Myometrial cell (primary cell): ENCODE results near the gene OR5AR1. TPM values are rescaled to one million over a fixed set of nuclear protein-coding genes. Genes with fewer than 3 reads are reported as not detected.

Experiments used
- total RNA-seq: library from RNA; depleted of rRNA; stranded (reverse); fragments of >200 nt; gene quantifications from 2 replicates; pipeline ENCODE4 v1.2.3, GENCODE V29; 2015

The OR5AR1 gene
- total RNA-seq, result not detected in 2 replicates

GRCh38 chr11:56663386-56663785 lies at the start of gene OR5AR1:
TSS of gene OR5AR1 (plus strand) at chr11:56663686. CDS start at chr11:56663686, 0 bp downstream.

GRCh38 chr11:56642339-56642738 lies 21.1 kb upstream of the OR5AR1 start, which contains the start of gene OR5AP2:
TSS of gene OR5AP2 (minus strand) at chr11:56642439. CDS start at chr11:56642439, 0 bp downstream.

GRCh38 chr11:56698795-56699194 lies 35.3 kb downstream of the OR5AR1 start, which contains the start of gene OR9G1:
TSS of gene OR9G1 (plus strand) at chr11:56699095. CDS start at chr11:56700388, 1,293 bp downstream.

Other genes with a start within 250 kb of the OR5AR1 start
- gene OR5M3, start 190.3 kb upstream of the OR5AR1 start, total RNA-seq, result not detected in 2 replicates
- not detected in 2 replicates for gene OR5M8, start 172.3 kb upstream of the OR5AR1 start, total RNA-seq
- not detected in 2 replicates for gene OR5M11, start 120.4 kb upstream of the OR5AR1 start, total RNA-seq
- gene OR5M10, start 86.0 kb upstream of the OR5AR1 start, total RNA-seq, result not detected in 2 replicates
- gene OR5M1, start 48.8 kb upstream of the OR5AR1 start, total RNA-seq, result not detected in 2 replicates
- not detected in 2 replicates for gene OR5AP2, start 21.2 kb upstream of the OR5AR1 start, total RNA-seq
- not detected in 2 replicates for gene OR9G1, start 35.4 kb downstream of the OR5AR1 start, total RNA-seq
- gene OR9G4, start 85.0 kb downstream of the OR5AR1 start, total RNA-seq, result not detected in 2 replicates